Fibroblast of pulmonary artery (primary cell): Measurements from ENCODE around the gene C4orf50.
"Not testable (repeated sequence)": the region's sequence is repeated elsewhere in the genome, so short reads cannot be mapped to it uniquely, and the experiment has no call there.

Experiments
- DNase-seq: peaks from one replicate; pipeline ENCODE4 v3.0.0-alpha.2; 2010; ENCODE audit warnings: low read depth
- H3K4me3 ChIP-seq: replicated peaks from 2 replicates; pipeline ENCODE4 v1.5.1; 2011; ENCODE audit warnings: low read depth, mild to moderate bottlenecking, control low read depth, low read length, moderate library complexity
- TF ChIP-seq, protein P1 (sequence below): IDR thresholded peaks from 2 replicates; pipeline ENCODE4 v1.5.1; 2011; ENCODE audit warnings: mild to moderate bottlenecking, control low read depth, low read length, inconsistent platforms; ENCODE audit errors: missing control alignments

The C4orf50 gene

DNA sequence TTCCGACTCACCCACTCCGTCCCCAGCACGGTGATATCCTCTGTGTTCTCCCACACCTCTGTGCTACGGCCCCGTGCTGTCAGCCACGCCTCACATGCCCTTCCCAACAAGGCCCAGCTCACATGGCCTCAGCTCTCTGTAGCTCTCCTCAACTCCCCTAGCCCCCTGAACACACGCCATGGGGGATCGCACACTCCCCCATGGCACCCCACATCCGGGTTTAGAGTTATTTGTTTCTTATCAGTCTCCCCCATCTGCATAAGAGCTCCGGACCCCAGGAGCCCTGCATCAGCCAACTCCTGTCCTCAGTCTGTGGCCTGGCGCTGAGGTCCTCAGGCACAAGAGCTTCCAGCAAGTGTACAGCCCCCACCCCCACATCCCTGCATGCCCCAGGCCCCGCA lies 7.0 kb downstream of the C4orf50 start:
- DNase-seq, result no peak
- H3K4me3 ChIP-seq, result no peak overlapping the region
- TF ChIP-seq, protein P1, sequence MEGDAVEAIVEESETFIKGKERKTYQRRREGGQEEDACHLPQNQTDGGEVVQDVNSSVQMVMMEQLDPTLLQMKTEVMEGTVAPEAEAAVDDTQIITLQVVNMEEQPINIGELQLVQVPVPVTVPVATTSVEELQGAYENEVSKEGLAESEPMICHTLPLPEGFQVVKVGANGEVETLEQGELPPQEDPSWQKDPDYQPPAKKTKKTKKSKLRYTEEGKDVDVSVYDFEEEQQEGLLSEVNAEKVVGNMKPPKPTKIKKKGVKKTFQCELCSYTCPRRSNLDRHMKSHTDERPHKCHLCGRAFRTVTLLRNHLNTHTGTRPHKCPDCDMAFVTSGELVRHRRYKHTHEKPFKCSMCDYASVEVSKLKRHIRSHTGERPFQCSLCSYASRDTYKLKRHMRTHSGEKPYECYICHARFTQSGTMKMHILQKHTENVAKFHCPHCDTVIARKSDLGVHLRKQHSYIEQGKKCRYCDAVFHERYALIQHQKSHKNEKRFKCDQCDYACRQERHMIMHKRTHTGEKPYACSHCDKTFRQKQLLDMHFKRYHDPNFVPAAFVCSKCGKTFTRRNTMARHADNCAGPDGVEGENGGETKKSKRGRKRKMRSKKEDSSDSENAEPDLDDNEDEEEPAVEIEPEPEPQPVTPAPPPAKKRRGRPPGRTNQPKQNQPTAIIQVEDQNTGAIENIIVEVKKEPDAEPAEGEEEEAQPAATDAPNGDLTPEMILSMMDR, result no peak

DNA sequence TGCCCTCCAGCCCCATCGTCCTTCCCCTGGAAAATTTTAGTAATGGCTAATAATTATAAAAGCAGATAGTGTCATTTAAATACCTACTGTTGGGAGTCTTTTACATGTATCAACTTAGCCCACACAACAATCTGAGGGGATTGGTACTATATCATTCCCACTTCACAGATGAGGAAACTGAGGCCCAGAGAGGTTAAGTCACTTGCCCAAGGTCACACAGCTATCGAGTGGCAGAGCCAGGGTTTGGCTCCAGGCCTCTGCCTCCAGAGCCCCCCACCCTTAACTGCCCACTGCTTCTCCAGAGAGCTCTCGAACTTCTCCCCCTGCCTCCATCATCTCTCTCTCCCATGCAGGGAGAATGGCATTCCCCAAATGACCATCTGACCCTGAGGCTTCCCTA lies 7.4 kb downstream of the C4orf50 start:
- TF ChIP-seq, protein P1, result no peak
- no peak overlapping the region for H3K4me3 ChIP-seq
- DNase-seq, result no peak

GRCh38 chr4:6009452-6009851 lies 8.8 kb downstream of the C4orf50 start:
- no peak overlapping the region for H3K4me3 ChIP-seq
- TF ChIP-seq, protein P1, result no peak
- no peak for DNase-seq

DNA sequence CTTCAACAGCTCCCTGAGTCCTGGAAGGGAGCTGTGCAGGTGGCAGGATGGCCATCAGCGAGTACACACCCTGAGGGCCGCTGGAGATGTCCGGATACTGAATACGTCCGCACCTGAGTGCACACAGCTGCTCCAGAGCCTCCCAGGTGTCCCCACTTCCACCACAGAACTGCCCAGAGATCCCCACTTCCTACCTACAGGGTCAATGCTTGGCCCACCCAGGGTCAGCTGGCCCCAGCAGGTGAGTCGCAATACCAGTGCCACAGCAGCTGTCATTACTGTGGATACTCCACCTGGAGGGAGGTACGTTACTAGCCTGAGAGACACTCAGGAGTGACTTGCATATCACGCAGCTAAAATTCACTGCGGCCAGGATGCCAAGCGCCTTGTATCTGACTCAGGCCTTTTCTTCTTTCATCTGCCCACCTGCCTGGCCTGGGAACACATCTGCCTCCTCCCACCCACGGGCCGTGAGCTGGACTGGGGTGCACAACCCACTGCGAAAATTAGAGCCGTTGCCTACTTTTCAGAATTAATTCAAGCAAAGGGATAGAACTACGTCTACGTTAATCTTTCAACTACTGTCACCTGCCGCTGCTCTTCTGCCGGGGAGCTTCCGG lies 9.4 kb downstream of the C4orf50 start:
- H3K4me3 ChIP-seq, result no peak overlapping the region
- TF ChIP-seq, protein P1, result no peak
- DNase-seq, result no peak

DNA sequence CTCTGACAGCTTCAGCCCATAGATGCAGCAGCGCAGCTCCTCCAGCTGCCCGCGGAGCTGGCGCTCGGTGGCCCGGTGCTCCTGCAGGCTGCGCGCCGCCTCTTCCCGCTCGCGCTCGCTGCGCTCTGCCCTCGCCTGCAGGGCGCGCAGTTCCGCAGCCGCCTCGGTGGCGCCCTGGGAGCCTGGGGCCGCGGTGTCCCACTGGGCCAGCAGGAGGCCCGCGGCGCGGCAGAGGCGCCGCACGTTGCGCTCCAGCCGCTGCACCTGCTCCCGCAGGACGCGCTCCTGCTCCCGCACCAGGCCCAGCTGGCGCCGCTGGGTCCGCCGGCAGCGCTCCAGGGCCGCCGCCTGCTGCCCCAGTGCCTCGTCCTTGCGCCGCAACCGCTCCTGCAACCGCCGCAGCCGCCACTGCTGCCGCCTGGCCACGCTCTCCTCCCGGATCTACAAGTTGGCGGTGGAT lies 10.1 kb downstream of the C4orf50 start:
- no peak for DNase-seq
- TF ChIP-seq, protein P1, result no peak

GRCh38 chr4:6005175-6005574 lies 13.1 kb downstream of the C4orf50 start:
- TF ChIP-seq, protein P1, result no peak
- no peak overlapping the region for H3K4me3 ChIP-seq
- no peak for DNase-seq

More for the DNA sequence above, 10.1 kb downstream of the C4orf50 start:
- H3K4me3 ChIP-seq, result no peak overlapping the region

DNA sequence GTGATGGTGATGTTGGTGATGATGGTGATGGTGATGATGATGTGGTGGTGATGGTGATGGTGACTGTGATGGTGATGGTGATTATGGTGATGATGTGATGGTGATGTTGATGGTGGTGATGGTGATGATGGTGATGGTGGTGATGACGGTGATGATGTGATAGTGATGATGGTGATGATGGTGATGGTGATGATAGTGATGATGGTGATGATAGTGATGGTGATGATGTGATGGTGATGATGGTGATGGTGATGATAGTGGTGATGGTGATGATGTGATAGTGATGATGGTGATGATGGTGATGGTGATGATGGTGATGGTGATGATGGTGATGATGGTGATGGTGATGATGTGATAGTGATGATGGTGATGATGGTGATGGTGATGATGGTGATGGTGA lies 14.7 kb downstream of the C4orf50 start:
- H3K4me3 ChIP-seq, DNase-seq: not testable (repeated sequence)

- DNase-seq, result no peak
- TF ChIP-seq, protein P1, result no peak
- no peak overlapping the region for H3K4me3 ChIP-seq
Measured at GRCh38 chr4:6002926-6003325, 15.3 kb downstream of the C4orf50 start.
